HL-60 (cell line): ENCODE results near the gene HACL1.

Experiments used
- TF ChIP-seq, protein P1 (sequence below): IDR thresholded peaks from one replicate; pipeline ENCODE4 v1.5.1; 2011; ENCODE audit warnings: low read length, control low read depth, inconsistent platforms; ENCODE audit not compliant: insufficient read depth
- TF ChIP-seq, protein P2 (sequence below): IDR thresholded peaks from 2 replicates; pipeline ENCODE4 v1.6.1; 2012; ENCODE audit warnings: low read depth; ENCODE audit not compliant: insufficient replicate concordance

DNA sequence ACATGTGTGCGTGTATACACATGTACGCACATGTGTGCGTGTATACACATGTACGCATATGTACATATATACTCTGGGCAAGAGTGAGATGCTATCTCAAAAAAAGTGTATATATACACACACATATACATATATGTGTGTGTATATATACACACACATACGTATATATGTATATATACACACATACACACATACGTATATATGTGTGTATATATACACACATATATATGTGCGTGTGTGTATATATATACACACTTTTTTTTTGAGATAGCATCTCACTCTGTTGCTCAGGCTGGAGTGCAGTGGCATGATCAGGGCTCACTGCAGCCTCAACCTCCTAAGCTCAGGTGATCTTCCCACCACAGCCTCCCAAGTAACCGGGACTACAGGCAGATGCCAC lies 8.4 kb downstream of the HACL1 start:
- TF ChIP-seq, protein P1, sequence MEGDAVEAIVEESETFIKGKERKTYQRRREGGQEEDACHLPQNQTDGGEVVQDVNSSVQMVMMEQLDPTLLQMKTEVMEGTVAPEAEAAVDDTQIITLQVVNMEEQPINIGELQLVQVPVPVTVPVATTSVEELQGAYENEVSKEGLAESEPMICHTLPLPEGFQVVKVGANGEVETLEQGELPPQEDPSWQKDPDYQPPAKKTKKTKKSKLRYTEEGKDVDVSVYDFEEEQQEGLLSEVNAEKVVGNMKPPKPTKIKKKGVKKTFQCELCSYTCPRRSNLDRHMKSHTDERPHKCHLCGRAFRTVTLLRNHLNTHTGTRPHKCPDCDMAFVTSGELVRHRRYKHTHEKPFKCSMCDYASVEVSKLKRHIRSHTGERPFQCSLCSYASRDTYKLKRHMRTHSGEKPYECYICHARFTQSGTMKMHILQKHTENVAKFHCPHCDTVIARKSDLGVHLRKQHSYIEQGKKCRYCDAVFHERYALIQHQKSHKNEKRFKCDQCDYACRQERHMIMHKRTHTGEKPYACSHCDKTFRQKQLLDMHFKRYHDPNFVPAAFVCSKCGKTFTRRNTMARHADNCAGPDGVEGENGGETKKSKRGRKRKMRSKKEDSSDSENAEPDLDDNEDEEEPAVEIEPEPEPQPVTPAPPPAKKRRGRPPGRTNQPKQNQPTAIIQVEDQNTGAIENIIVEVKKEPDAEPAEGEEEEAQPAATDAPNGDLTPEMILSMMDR, result no peak
- TF ChIP-seq, protein P2, sequence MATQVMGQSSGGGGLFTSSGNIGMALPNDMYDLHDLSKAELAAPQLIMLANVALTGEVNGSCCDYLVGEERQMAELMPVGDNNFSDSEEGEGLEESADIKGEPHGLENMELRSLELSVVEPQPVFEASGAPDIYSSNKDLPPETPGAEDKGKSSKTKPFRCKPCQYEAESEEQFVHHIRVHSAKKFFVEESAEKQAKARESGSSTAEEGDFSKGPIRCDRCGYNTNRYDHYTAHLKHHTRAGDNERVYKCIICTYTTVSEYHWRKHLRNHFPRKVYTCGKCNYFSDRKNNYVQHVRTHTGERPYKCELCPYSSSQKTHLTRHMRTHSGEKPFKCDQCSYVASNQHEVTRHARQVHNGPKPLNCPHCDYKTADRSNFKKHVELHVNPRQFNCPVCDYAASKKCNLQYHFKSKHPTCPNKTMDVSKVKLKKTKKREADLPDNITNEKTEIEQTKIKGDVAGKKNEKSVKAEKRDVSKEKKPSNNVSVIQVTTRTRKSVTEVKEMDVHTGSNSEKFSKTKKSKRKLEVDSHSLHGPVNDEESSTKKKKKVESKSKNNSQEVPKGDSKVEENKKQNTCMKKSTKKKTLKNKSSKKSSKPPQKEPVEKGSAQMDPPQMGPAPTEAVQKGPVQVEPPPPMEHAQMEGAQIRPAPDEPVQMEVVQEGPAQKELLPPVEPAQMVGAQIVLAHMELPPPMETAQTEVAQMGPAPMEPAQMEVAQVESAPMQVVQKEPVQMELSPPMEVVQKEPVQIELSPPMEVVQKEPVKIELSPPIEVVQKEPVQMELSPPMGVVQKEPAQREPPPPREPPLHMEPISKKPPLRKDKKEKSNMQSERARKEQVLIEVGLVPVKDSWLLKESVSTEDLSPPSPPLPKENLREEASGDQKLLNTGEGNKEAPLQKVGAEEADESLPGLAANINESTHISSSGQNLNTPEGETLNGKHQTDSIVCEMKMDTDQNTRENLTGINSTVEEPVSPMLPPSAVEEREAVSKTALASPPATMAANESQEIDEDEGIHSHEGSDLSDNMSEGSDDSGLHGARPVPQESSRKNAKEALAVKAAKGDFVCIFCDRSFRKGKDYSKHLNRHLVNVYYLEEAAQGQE, result no peak
